ENCODE measurements around the gene RNFT2. TPM values are rescaled to one million over a fixed set of nuclear protein-coding genes. Genes with fewer than 3 reads are reported as not detected.

RNFT2 gene
- total RNA-seq, 4 donors from 2014 or later: 0.26 to 0.38 TPM; not detected in 2

DNA sequence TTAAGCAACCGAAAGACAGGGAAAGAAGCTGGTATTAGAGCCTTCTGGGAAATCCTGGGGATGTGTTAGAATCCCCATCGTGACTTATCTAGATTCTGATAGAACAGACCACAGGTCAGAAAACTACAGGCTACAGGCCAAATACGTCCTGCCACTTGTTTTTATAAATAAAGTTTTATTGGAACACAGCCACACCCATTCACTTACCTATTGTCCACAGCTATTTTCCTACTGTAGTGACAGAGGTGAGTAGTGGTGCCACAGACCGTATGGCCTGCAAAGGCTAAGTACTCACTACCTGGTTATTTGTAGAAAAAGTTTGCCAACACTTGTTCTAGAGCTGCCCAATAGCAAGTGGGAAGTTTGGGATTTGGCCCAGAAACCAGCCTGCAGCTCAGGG is 89.3 kb downstream of the RNFT2 start:
- TF ChIP-seq, protein P1, sequence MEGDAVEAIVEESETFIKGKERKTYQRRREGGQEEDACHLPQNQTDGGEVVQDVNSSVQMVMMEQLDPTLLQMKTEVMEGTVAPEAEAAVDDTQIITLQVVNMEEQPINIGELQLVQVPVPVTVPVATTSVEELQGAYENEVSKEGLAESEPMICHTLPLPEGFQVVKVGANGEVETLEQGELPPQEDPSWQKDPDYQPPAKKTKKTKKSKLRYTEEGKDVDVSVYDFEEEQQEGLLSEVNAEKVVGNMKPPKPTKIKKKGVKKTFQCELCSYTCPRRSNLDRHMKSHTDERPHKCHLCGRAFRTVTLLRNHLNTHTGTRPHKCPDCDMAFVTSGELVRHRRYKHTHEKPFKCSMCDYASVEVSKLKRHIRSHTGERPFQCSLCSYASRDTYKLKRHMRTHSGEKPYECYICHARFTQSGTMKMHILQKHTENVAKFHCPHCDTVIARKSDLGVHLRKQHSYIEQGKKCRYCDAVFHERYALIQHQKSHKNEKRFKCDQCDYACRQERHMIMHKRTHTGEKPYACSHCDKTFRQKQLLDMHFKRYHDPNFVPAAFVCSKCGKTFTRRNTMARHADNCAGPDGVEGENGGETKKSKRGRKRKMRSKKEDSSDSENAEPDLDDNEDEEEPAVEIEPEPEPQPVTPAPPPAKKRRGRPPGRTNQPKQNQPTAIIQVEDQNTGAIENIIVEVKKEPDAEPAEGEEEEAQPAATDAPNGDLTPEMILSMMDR (IDR thresholded peaks at IDR 0.05): no peak
- TF ChIP-seq POLR2A (IDR thresholded peaks at IDR 0.05): no peak
- Histone ChIP-seq H3K4me1 (no peaks in the 10 kb centered on the region), H3K9me3 (peaks cover 0 to 8% (median 3%) of the 10 kb centered on the region in 3 donors), H3K27ac (no peak overlapping the region), H3K36me3 (no peaks in the 10 kb centered on the region), H3K27me3 (no peaks in the 10 kb centered on the region), H3K4me3 (no peak overlapping the region)
- no peak for DNase-seq
- intact Hi-C loops (cut with DNase I): no loop called here
- WGBS, 2 donors: 84% methylated on average over 4 of the region's 4 CpGs

DNA sequence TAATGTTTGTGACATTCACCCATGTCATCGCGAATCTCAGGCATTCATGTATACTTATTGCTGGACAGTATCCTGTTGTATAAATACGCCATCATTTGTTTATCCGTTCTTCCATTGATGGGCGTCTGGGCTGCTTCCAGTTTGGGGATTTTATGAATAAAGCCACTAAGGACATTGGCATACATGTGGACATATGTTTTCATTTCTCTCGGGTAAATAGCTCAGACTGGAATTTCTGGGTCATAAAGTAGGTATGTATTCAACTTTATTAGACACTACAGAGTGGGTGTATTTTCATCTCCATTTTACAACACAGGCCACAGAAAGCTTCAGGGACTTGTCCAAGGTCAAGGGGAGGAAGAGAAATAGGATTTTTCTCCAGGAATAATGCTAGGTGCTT is 94.2 kb downstream of the RNFT2 start:
- 74% methylated on average over 6 of the region's 6 CpGs for WGBS, 2 donors
- Histone ChIP-seq H3K27me3 (no peaks in the 10 kb centered on the region), H3K27ac (no peak overlapping the region), H3K4me1 (no peaks in the 10 kb centered on the region), H3K9me3 (no peaks in the 10 kb centered on the region), H3K4me3 (no peak overlapping the region), H3K36me3 (no peaks in the 10 kb centered on the region)
- intact Hi-C loops (cut with DNase I): no loop called here
- no peak for DNase-seq
- no peak for TF ChIP-seq POLR2A (IDR thresholded peaks at IDR 0.05)

DNA sequence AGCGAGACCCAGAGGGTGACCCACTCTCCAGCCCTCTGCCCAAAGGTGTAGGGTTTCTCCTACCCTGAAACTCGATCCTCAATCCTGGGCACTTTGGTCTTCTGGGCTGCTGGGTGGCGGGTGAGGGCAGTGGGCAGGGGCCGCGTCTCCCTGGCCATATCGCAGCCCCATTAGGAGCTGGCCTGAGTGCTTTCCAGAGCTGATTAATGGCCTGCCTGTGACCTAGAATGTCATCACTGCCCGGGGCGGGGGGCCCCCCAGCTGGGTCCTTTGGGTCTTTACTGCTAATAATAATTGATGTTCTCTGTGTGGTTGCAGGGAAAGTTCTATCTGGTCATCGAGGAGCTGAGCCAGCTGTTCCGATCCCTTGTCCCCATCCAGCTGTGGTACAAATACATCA is 95.4 kb downstream of the RNFT2 start:
- intact Hi-C loops (cut with DNase I): no loop called here
- Histone ChIP-seq H3K4me3 (no peak overlapping the region), H3K4me1 (no peaks in the 10 kb centered on the region), H3K9me3 (no peaks in the 10 kb centered on the region), H3K27ac (no peak overlapping the region), H3K27me3 (no peaks in the 10 kb centered on the region), H3K36me3 (no peaks in the 10 kb centered on the region)
- WGBS, 2 donors: 73% methylated on average over 3 of the region's 10 CpGs; no CpG with 5 or more reads in 1 of the 2 donors
- DNase-seq: no peak
- no peak for TF ChIP-seq POLR2A (IDR thresholded peaks at IDR 0.05)
- TF ChIP-seq, protein P1 (IDR thresholded peaks at IDR 0.05): no peak

GRCh38 chr12:116835484-116835883 is 97.4 kb downstream of the RNFT2 start:
- Histone ChIP-seq H3K4me1 (no peaks in the 10 kb centered on the region), H3K27ac (no peak overlapping the region), H3K4me3 (no peak overlapping the region), H3K27me3 (no peaks in the 10 kb centered on the region), H3K36me3 (no peaks in the 10 kb centered on the region), H3K9me3 (no peaks in the 10 kb centered on the region)
- intact Hi-C loops (cut with DNase I): no loop called here
- no peak for DNase-seq
- WGBS, 2 donors: 55 to 67% methylated on average over 1 of the region's 1 CpG
- TF ChIP-seq, protein P1 (IDR thresholded peaks at IDR 0.05): no peak
- no peak for TF ChIP-seq POLR2A (IDR thresholded peaks at IDR 0.05)

DNA sequence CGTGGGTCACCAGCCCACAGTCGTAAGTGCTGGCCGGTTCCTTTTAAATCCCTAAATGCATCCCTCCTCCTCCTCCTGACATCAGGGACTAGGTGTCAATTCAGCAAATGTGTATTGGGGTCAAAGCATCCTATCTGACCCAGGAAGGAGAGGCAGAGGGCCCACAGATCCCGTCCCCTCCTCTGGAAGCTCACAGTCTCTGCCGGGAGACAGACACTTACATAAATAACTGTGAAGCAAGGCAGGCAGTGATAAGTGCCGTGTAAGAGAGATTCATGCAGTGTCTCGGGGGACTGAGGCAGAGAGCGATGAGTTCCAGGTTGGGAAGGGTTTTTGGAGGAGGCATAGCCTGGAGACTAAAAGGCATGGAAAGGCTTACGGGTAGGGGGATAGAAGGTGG is 99.0 kb downstream of the RNFT2 start:
- Histone ChIP-seq H3K27ac (no peak overlapping the region), H3K9me3 (no peaks in the 10 kb centered on the region), H3K27me3 (no peaks in the 10 kb centered on the region), H3K4me3 (no peak overlapping the region), H3K4me1 (no peaks in the 10 kb centered on the region), H3K36me3 (no peaks in the 10 kb centered on the region)
- WGBS, 2 donors: 72 to 80% methylated on average over 9 of the region's 9 CpGs
- TF ChIP-seq, protein P1 (IDR thresholded peaks at IDR 0.05): no peak
- no peak for TF ChIP-seq POLR2A (IDR thresholded peaks at IDR 0.05)
- no peak for DNase-seq
- intact Hi-C loops (cut with DNase I): no loop called here

GRCh38 chr12:116838365-116838764 is 100.2 kb downstream of the RNFT2 start:
- Histone ChIP-seq H3K36me3 (no peaks in the 10 kb centered on the region), H3K4me1 (no peaks in the 10 kb centered on the region), H3K27ac (no peak overlapping the region), H3K9me3 (no peaks in the 10 kb centered on the region), H3K27me3 (no peaks in the 10 kb centered on the region), H3K4me3 (no peak overlapping the region)
- TF ChIP-seq, protein P1 (IDR thresholded peaks at IDR 0.05): no peak
- no peak for TF ChIP-seq POLR2A (IDR thresholded peaks at IDR 0.05)
- WGBS, 2 donors: 68 to 78% methylated on average over 4 of the region's 4 CpGs
- DNase-seq: no peak
- intact Hi-C loops (cut with DNase I): no loop called here

Data from esophagus squamous epithelium (tissue), 5 donors.